ENCODE results near the gene SFMBT2. TPM values are rescaled to one million over a fixed set of nuclear protein-coding genes. Genes with fewer than 3 reads are reported as not detected.

SFMBT2 gene
- polyA plus RNA-seq, 1 donor, result 3.5 TPM

DNA sequence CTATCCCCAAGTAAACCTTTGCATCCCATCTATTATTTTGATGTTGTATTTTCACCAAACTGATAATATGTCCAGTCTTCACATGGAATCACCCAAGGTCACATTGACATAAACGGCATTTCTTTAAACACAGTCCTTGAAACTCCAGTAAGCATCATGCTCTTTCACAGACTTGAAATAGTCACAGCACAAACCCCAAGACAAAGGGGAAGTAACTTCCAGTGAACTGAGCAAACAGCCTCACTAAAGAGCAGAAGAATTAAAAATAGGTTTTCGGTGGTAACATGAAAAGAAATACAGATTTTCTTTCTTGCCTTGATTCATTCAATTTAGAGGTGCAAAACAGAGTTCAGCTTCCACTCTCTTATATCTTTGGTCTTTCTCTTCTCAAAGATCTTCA, 253.7 kb downstream of the SFMBT2 start:
- H3K4me3 ChIP-seq (ENCODE audit: low read length), result no peak overlapping the region
- H3K4me1 ChIP-seq (ENCODE audit: control insufficient read depth, insufficient read depth, low read length), result no peaks in the 10 kb centered on the region
- 100% methylated on average over 1 of the region's 2 CpGs for WGBS (ENCODE audit: insufficient coverage, low lambda C conversion rate)
- no peaks in the 10 kb centered on the region for H3K27me3 ChIP-seq (ENCODE audit: control insufficient read depth, insufficient read depth, low read length)
- no peak overlapping the region for H3K27ac ChIP-seq (ENCODE audit: low read length)
- DNase-seq, result no peak
- H3K9me3 ChIP-seq (ENCODE audit: control insufficient read depth, low read depth, low read length), result no peaks in the 10 kb centered on the region
- no peaks in the 10 kb centered on the region for H3K36me3 ChIP-seq (ENCODE audit: control insufficient read depth, insufficient read depth, low read length)

GRCh38 chr10:7153750-7154149, 257.1 kb downstream of the SFMBT2 start:
- no peaks in the 10 kb centered on the region for H3K27me3 ChIP-seq (ENCODE audit: control insufficient read depth, insufficient read depth, low read length)
- H3K4me1 ChIP-seq (ENCODE audit: control insufficient read depth, insufficient read depth, low read length), result no peaks in the 10 kb centered on the region
- DNase-seq, result no peak
- no peak overlapping the region for H3K4me3 ChIP-seq (ENCODE audit: low read length)
- no CpG with 5 or more reads among the region's 1 CpG for WGBS (ENCODE audit: insufficient coverage, low lambda C conversion rate)
- no peak overlapping the region for H3K27ac ChIP-seq (ENCODE audit: low read length)
- H3K9me3 ChIP-seq (ENCODE audit: control insufficient read depth, low read depth, low read length), result no peaks in the 10 kb centered on the region
- H3K36me3 ChIP-seq (ENCODE audit: control insufficient read depth, insufficient read depth, low read length), result no peaks in the 10 kb centered on the region

- Histone ChIP-seq H3K4me3 (ENCODE audit: low read length) (no peak overlapping the region), H3K4me1 (ENCODE audit: control insufficient read depth, insufficient read depth, low read length) (no peaks in the 10 kb centered on the region), H3K9me3 (ENCODE audit: control insufficient read depth, low read depth, low read length) (no peaks in the 10 kb centered on the region), H3K36me3 (ENCODE audit: control insufficient read depth, insufficient read depth, low read length) (no peaks in the 10 kb centered on the region), H3K27ac (ENCODE audit: low read length) (no peak overlapping the region), H3K27me3 (ENCODE audit: control insufficient read depth, insufficient read depth, low read length) (no peaks in the 10 kb centered on the region)
- WGBS (ENCODE audit: insufficient coverage, low lambda C conversion rate), result no CpG with 5 or more reads among the region's 3 CpGs
- no peak for DNase-seq
Observed at GRCh38 chr10:7152982-7153381, 257.9 kb downstream of the SFMBT2 start.

DNA sequence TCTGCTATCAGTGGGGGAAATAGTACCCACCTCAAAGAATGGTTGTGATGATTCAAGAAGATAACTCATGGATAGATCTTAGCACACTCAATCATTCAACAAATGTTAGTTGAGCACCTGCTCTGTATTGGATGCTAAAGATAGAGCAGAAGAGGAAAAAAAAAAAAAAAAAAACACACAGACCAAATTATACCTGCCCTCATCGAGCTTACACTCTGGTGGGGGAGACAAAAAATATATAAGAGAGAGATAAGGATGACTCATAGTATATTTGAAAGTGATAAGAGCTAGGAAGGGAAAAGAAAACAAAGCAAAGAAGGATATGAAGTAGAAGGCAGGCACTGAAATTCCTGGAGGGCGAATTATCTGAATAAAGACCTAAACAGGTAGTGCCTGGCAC, 258.5 kb downstream of the SFMBT2 start:
- no peak for DNase-seq
- no peak overlapping the region for H3K27ac ChIP-seq (ENCODE audit: low read length)
- no peak overlapping the region for H3K4me3 ChIP-seq (ENCODE audit: low read length)
- no peaks in the 10 kb centered on the region for H3K9me3 ChIP-seq (ENCODE audit: control insufficient read depth, low read depth, low read length)
- 75% methylated on average over 1 of the region's 2 CpGs for WGBS (ENCODE audit: insufficient coverage, low lambda C conversion rate)
- no peaks in the 10 kb centered on the region for H3K4me1 ChIP-seq (ENCODE audit: control insufficient read depth, insufficient read depth, low read length)
- H3K27me3 ChIP-seq (ENCODE audit: control insufficient read depth, insufficient read depth, low read length), result no peaks in the 10 kb centered on the region
- H3K36me3 ChIP-seq (ENCODE audit: control insufficient read depth, insufficient read depth, low read length), result no peaks in the 10 kb centered on the region

DNA sequence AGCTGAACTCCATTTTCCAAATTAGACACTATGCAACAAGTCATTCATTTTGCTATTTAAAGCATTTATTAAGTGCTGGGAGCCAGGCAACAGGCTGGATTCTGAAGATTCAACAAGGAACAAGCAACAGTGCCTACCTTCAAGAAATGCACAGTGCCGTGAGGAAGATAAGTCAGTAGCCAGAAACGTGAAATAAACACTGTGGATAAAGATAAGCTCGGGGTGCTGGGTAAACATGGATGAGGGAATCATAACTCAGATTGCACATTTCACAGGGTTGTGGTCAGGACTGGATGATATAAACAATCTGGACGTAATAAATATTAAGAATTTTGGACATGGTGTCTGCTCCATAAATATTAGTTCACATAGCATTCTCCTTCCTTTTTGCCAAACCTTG, 259.3 kb downstream of the SFMBT2 start:
- Histone ChIP-seq H3K27ac (ENCODE audit: low read length) (no peak overlapping the region), H3K4me3 (ENCODE audit: low read length) (no peak overlapping the region), H3K36me3 (ENCODE audit: control insufficient read depth, insufficient read depth, low read length) (no peaks in the 10 kb centered on the region), H3K4me1 (ENCODE audit: control insufficient read depth, insufficient read depth, low read length) (no peaks in the 10 kb centered on the region), H3K27me3 (ENCODE audit: control insufficient read depth, insufficient read depth, low read length) (no peaks in the 10 kb centered on the region), H3K9me3 (ENCODE audit: control insufficient read depth, low read depth, low read length) (no peaks in the 10 kb centered on the region)
- no peak for DNase-seq
- WGBS (ENCODE audit: insufficient coverage, low lambda C conversion rate), result 0% methylated on average over 2 of the region's 4 CpGs

DNA sequence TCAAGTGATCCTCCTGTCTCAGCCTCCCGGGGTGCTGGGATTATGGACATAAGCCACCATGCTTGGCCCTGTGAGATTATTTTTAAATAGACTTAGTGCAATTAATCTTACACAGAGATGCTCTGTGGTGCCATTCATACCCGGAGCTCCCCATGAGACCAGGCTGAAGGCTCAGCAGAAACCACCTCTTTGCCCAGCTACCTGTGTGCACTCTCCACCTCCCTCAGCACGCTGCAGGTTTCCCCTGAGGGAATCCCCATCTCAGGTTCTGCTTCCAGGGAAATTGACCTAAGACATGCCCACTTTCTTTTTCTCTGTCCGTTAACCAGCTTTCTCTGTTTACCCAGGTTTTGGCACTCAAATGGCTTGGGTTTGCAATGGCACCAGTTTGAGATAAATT, 260.5 kb downstream of the SFMBT2 start:
- no peak for DNase-seq
- H3K4me3 ChIP-seq (ENCODE audit: low read length), result no peak overlapping the region
- no peak overlapping the region for H3K27ac ChIP-seq (ENCODE audit: low read length)
- H3K27me3 ChIP-seq (ENCODE audit: control insufficient read depth, insufficient read depth, low read length), result no peaks in the 10 kb centered on the region
- H3K4me1 ChIP-seq (ENCODE audit: control insufficient read depth, insufficient read depth, low read length), result no peaks in the 10 kb centered on the region
- WGBS (ENCODE audit: insufficient coverage, low lambda C conversion rate), result no CpG with 5 or more reads among the region's 4 CpGs
- H3K36me3 ChIP-seq (ENCODE audit: control insufficient read depth, insufficient read depth, low read length), result no peaks in the 10 kb centered on the region
- no peaks in the 10 kb centered on the region for H3K9me3 ChIP-seq (ENCODE audit: control insufficient read depth, low read depth, low read length)

GRCh38 chr10:7146189-7146588, 264.6 kb downstream of the SFMBT2 start:
- Histone ChIP-seq H3K4me1 (ENCODE audit: control insufficient read depth, insufficient read depth, low read length) (no peaks in the 10 kb centered on the region), H3K36me3 (ENCODE audit: control insufficient read depth, insufficient read depth, low read length) (no peaks in the 10 kb centered on the region), H3K27me3 (ENCODE audit: control insufficient read depth, insufficient read depth, low read length) (no peaks in the 10 kb centered on the region), H3K27ac (ENCODE audit: low read length) (no peak overlapping the region), H3K9me3 (ENCODE audit: control insufficient read depth, low read depth, low read length) (no peaks in the 10 kb centered on the region), H3K4me3 (ENCODE audit: low read length) (no peak overlapping the region)
- DNase-seq, result no peak
- 64% methylated on average over 1 of the region's 3 CpGs for WGBS (ENCODE audit: insufficient coverage, low lambda C conversion rate)

GRCh38 chr10:7136016-7136415, 274.8 kb downstream of the SFMBT2 start:
- no peak for DNase-seq
- Histone ChIP-seq H3K36me3 (ENCODE audit: control insufficient read depth, insufficient read depth, low read length) (no peaks in the 10 kb centered on the region), H3K9me3 (ENCODE audit: control insufficient read depth, low read depth, low read length) (peaks cover 4% of the 10 kb centered on the region), H3K27ac (ENCODE audit: low read length) (no peak overlapping the region), H3K27me3 (ENCODE audit: control insufficient read depth, insufficient read depth, low read length) (no peaks in the 10 kb centered on the region), H3K4me3 (ENCODE audit: low read length) (no peak overlapping the region), H3K4me1 (ENCODE audit: control insufficient read depth, insufficient read depth, low read length) (no peaks in the 10 kb centered on the region)
- WGBS (ENCODE audit: insufficient coverage, low lambda C conversion rate), result no CpG with 5 or more reads among the region's 5 CpGs

DNA sequence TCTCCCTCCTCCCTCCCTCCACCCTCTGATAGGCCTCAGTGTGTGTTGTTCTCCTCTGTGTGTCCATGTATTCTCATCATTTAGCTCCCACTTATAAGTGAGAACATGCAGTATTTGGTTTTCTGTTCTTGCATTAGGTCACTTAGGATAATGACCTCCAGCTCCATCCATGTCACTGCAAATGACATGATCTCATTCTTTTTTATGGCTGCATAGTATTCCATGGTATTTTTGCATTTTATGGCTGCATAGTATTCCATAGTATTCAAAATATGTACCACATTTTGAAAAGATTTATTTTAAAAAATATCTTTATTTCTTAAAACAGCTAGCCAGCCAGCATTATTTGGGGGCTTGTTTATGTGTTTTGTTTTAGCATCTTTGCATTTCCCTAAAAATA, 275.6 kb downstream of the SFMBT2 start:
- H3K27ac ChIP-seq (ENCODE audit: low read length), result no peak overlapping the region
- peaks cover 4% of the 10 kb centered on the region for H3K9me3 ChIP-seq (ENCODE audit: control insufficient read depth, low read depth, low read length)
- no peaks in the 10 kb centered on the region for H3K4me1 ChIP-seq (ENCODE audit: control insufficient read depth, insufficient read depth, low read length)
- no peak overlapping the region for H3K4me3 ChIP-seq (ENCODE audit: low read length)
- no peaks in the 10 kb centered on the region for H3K36me3 ChIP-seq (ENCODE audit: control insufficient read depth, insufficient read depth, low read length)
- H3K27me3 ChIP-seq (ENCODE audit: control insufficient read depth, insufficient read depth, low read length), result no peaks in the 10 kb centered on the region
- DNase-seq, result no peak

DNA sequence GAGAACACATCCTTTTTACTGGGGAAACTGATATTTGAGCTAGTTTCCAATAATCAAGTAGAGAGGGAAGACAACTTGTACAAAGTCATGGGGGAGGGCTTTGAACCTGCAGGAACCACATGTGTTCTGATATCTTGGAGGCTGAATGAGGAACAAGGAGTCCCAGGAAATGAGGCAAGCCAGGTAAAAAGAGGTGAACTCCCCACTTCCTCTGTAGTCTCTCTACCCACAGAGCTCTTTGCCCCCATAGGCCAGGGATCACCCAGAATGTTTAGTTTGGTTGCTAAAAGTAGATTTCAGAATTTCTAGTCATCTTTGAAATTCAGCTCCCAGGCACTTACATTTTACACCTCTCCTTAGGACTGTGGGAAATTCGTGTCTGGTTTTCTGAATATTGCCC, 276.4 kb downstream of the SFMBT2 start:
- Histone ChIP-seq H3K4me1 (ENCODE audit: control insufficient read depth, insufficient read depth, low read length) (no peaks in the 10 kb centered on the region), H3K27me3 (ENCODE audit: control insufficient read depth, insufficient read depth, low read length) (no peaks in the 10 kb centered on the region), H3K36me3 (ENCODE audit: control insufficient read depth, insufficient read depth, low read length) (no peaks in the 10 kb centered on the region), H3K4me3 (ENCODE audit: low read length) (no peak overlapping the region), H3K9me3 (ENCODE audit: control insufficient read depth, low read depth, low read length) (peaks cover 4% of the 10 kb centered on the region), H3K27ac (ENCODE audit: low read length) (no peak overlapping the region)
- no peak for DNase-seq
- no CpG with 5 or more reads among the region's 1 CpG for WGBS (ENCODE audit: insufficient coverage, low lambda C conversion rate)

- H3K27me3 ChIP-seq (ENCODE audit: control insufficient read depth, insufficient read depth, low read length), result no peaks in the 10 kb centered on the region
- DNase-seq, result no peak
- WGBS (ENCODE audit: insufficient coverage, low lambda C conversion rate), result no CpG with 5 or more reads among the region's 6 CpGs
- H3K4me1 ChIP-seq (ENCODE audit: control insufficient read depth, insufficient read depth, low read length), result no peaks in the 10 kb centered on the region
- no peak overlapping the region for H3K4me3 ChIP-seq (ENCODE audit: low read length)
- H3K36me3 ChIP-seq (ENCODE audit: control insufficient read depth, insufficient read depth, low read length), result no peaks in the 10 kb centered on the region
- H3K27ac ChIP-seq (ENCODE audit: low read length), result no peak overlapping the region
- H3K9me3 ChIP-seq (ENCODE audit: control insufficient read depth, low read depth, low read length), result peaks cover 4% of the 10 kb centered on the region
Observed at GRCh38 chr10:7133958-7134357, 276.9 kb downstream of the SFMBT2 start.
